Stomach (tissue), 4 donors: Measurements from ENCODE around the gene ITGB3.

Experiments used
- EP300 ChIP-seq: sonication (generic); formaldehyde crosslinking; IDR thresholded peaks from one replicate; pipeline ENCODE4 v1.6.1; 2017; ENCODE audit warnings: antibody characterized with exemption
- POLR2A ChIP-seq, 4 donors: fragments of 450-650 bp; IDR thresholded peaks; one replicate each; pipeline ENCODE4 v1.6.1; 2016; ENCODE audit warnings: antibody characterized with exemption in 4 of 4, control low read depth in 2 of 4, mild to moderate bottlenecking in 1 of 4, moderate library complexity in 1 of 4
- POLR2AphosphoS5 ChIP-seq, 3 donors: sonication (generic); formaldehyde crosslinking; IDR thresholded peaks; one replicate each; pipeline ENCODE4 v1.6.1; 2016; ENCODE audit warnings: antibody characterized with exemption in 3 of 3
- TF ChIP-seq, protein P1 (sequence below), 7 experiments: fragments of 450-650 bp in 4 of 7; fragments of 200-600 bp in 3 of 7; sonication (generic) in 3 of 7; IDR thresholded peaks; one replicate each; pipeline ENCODE4 v1.5.1; 2016 to 2019; ENCODE audit warnings: antibody characterized with exemption in 7 of 7, control low read depth in 2 of 7, mild to moderate bottlenecking in 1 of 7

DNA sequence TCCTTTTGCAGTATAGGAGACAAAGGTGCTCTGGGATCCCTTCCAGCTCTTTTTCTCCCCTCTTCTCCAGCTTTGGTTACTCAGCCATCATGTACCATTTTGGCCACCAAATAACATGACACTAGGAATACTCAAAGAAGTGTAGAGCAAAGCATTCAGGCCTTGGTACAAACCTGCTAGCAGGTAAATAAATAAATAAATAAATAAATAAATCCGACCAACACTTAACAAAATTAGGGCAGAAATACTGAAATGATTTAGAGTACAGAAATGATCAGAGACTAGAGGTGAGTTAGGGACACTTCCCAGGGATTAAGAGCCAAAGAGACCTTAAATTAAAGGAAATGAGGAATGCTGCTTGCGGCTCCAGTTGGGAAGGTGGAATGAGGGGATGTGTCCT is 17.7 kb upstream of the ITGB3 start:
- TF ChIP-seq, protein P1, sequence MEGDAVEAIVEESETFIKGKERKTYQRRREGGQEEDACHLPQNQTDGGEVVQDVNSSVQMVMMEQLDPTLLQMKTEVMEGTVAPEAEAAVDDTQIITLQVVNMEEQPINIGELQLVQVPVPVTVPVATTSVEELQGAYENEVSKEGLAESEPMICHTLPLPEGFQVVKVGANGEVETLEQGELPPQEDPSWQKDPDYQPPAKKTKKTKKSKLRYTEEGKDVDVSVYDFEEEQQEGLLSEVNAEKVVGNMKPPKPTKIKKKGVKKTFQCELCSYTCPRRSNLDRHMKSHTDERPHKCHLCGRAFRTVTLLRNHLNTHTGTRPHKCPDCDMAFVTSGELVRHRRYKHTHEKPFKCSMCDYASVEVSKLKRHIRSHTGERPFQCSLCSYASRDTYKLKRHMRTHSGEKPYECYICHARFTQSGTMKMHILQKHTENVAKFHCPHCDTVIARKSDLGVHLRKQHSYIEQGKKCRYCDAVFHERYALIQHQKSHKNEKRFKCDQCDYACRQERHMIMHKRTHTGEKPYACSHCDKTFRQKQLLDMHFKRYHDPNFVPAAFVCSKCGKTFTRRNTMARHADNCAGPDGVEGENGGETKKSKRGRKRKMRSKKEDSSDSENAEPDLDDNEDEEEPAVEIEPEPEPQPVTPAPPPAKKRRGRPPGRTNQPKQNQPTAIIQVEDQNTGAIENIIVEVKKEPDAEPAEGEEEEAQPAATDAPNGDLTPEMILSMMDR (IDR thresholded peaks at IDR 0.05), result no peak
- TF ChIP-seq POLR2A (IDR thresholded peaks at IDR 0.05), result no peak
- TF ChIP-seq POLR2AphosphoS5 (IDR thresholded peaks at IDR 0.05), result no peak
- TF ChIP-seq EP300, result no peak
